SU-DHL-6 (cell line): ENCODE results near the gene NTM.

Experiments used
- EZH2phosphoT487 ChIP-seq: fragments of 200-600 bp; sonication (generic), shearing (Covaris generic); conservative IDR thresholded peaks from 2 replicates; pipeline ENCODE4 v1.6.1; 2018; ENCODE audit warnings: mild to moderate bottlenecking, antibody characterized with exemption, low read length, moderate library complexity, mixed read lengths
- TF ChIP-seq, protein P1 (sequence below): fragments of 200-600 bp; sonication (generic); IDR thresholded peaks from one replicate; pipeline ENCODE4 v1.5.1; 2017; ENCODE audit warnings: antibody characterized with exemption, mild to moderate bottlenecking, low read length, moderate library complexity; ENCODE audit not compliant: insufficient read depth, poor library complexity, severe bottlenecking

DNA sequence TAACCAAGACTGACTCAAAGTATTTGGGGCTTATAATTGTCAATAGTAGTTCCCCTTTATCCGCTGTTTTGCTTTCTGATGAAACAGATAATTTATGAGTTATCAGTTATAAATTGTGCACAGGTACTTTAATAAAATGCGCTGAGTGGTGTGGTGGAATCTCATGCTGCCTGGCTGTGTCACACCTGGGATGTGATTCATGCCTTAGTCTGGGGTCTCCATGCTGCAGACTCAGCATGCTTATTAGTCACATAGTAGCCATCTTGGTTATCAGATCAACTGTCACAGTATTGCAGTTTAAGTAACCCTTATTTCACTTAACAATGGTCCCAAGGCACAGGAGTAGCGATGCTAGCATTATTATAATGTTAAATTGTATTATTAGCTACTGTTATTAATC, 995.2 kb downstream of the NTM start:
- TF ChIP-seq, protein P1, sequence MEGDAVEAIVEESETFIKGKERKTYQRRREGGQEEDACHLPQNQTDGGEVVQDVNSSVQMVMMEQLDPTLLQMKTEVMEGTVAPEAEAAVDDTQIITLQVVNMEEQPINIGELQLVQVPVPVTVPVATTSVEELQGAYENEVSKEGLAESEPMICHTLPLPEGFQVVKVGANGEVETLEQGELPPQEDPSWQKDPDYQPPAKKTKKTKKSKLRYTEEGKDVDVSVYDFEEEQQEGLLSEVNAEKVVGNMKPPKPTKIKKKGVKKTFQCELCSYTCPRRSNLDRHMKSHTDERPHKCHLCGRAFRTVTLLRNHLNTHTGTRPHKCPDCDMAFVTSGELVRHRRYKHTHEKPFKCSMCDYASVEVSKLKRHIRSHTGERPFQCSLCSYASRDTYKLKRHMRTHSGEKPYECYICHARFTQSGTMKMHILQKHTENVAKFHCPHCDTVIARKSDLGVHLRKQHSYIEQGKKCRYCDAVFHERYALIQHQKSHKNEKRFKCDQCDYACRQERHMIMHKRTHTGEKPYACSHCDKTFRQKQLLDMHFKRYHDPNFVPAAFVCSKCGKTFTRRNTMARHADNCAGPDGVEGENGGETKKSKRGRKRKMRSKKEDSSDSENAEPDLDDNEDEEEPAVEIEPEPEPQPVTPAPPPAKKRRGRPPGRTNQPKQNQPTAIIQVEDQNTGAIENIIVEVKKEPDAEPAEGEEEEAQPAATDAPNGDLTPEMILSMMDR = no peak
- no peak for TF ChIP-seq EZH2phosphoT487
